Natural killer cell (primary cell): ENCODE data around the gene GNB5. TPM values are rescaled to one million over a fixed set of nuclear protein-coding genes. Genes with fewer than 3 reads are reported as not detected.

Source experiments
- ATAC-seq, 3 donors: fragments of 150-1000 bp in 2 of 3; fragments of 200-7000 bp in 1 of 3; cut with Tn5 transposase; 1 replicate in 1 of 3; 2 replicates in 2 of 3; pipeline ENCODE4 v1.10.0; 2021; ENCODE audit warnings: mild to moderate bottlenecking in 2 of 3, moderate library complexity in 2 of 3
- DNase-seq, 2 donors: peaks; one replicate each; pipeline versions ENCODE4 v3.0.0 to v3.0.0-alpha.2; 2013 to 2021; ENCODE audit warnings: mixed read lengths in 1 of 2
- H3K27ac ChIP-seq: one replicate; pipeline ENCODE4 v1.5.1; 2013; ENCODE audit warnings: mild to moderate bottlenecking, low read length
- H3K27me3 ChIP-seq: one replicate; pipeline ENCODE4 v1.6.1; 2013; ENCODE audit warnings: low read length; ENCODE audit not compliant: control insufficient read depth, insufficient read depth
- H3K36me3 ChIP-seq: one replicate; pipeline ENCODE4 v1.6.1; 2013; ENCODE audit warnings: low read length; ENCODE audit not compliant: control insufficient read depth, insufficient read depth
- H3K4me1 ChIP-seq: one replicate; pipeline ENCODE4 v1.6.1; 2013; ENCODE audit warnings: low read length; ENCODE audit not compliant: control insufficient read depth, insufficient read depth
- H3K4me3 ChIP-seq: one replicate; pipeline ENCODE4 v1.5.1; 2013; ENCODE audit warnings: low read length
- H3K9me3 ChIP-seq: one replicate; pipeline ENCODE4 v1.6.1; 2013; ENCODE audit warnings: low read length; ENCODE audit not compliant: control insufficient read depth, insufficient read depth
- H3K27ac Mint-ChIP-seq, 2 donors: one replicate each; pipeline ENCODE4 v1.8.0; 2022; ENCODE audit warnings: mild to moderate bottlenecking in 2 of 2, mixed read lengths in 2 of 2, moderate library complexity in 1 of 2
- H3K27me3 Mint-ChIP-seq, 2 donors: one replicate each; pipeline ENCODE4 v1.8.0; 2022; ENCODE audit warnings: low read depth in 2 of 2, mixed read lengths in 2 of 2
- H3K36me3 Mint-ChIP-seq: one replicate; pipeline ENCODE4 v1.8.0; 2022; ENCODE audit warnings: mixed read lengths
- H3K4me1 Mint-ChIP-seq, 2 donors: one replicate each; pipeline ENCODE4 v1.8.0; 2022; ENCODE audit warnings: mixed read lengths in 2 of 2
- H3K4me3 Mint-ChIP-seq: one replicate; pipeline ENCODE4 v1.8.0; 2022; ENCODE audit warnings: mild to moderate bottlenecking, moderate library complexity, mixed read lengths
- H3K9me3 Mint-ChIP-seq, 2 donors: one replicate each; pipeline ENCODE4 v1.8.0; 2022; ENCODE audit warnings: mixed read lengths in 2 of 2
- CTCF ChIP-seq: fragments of 200-600 bp; IDR thresholded peaks from one replicate; pipeline ENCODE4 v1.8.0; 2022; ENCODE audit warnings: antibody characterized with exemption
- WGBS: methylation state at CpG from one replicate; pipeline ENCODE4 v1.1.7; 2013; ENCODE audit warnings: missing lambda C conversion rate; ENCODE audit not compliant: insufficient coverage; 5-methylcytosine and 5-hydroxymethylcytosine counted together
- intact Hi-C: fragments of 100-400 bp; cut with micrococcal nuclease; formaldehyde crosslinking; loops from one replicate; pipeline ENCODE4 v1.14.2; 2022
- total RNA-seq, 4 donors: library from RNA; stranded (reverse); fragments of 120-200 nt in 1 of 4; gene quantifications; one replicate each; pipeline versions ENCODE4 v1.2.3 to v1.2.4, GENCODE V29; 2013 to 2022

The GNB5 gene
- total RNA-seq, 3 donors from 2014 or later (not counting 1 experiment from before 2014, with no cell fraction given): 22.5 to 31.3 (median 23.0) TPM

GRCh38 chr15:52153900-52154895, 37.0 kb downstream of the GNB5 start:
- DNase-seq (no peak), ATAC-seq (no peak)
- Mint-ChIP-seq H3K27me3 (no peaks in the 10 kb centered on the region), H3K27ac (no peak overlapping the region), H3K9me3 (no peaks in the 10 kb centered on the region), H3K4me1 (peaks cover 0 to 13% of the 10 kb centered on the region in 2 donors), H3K36me3 (no peaks in the 10 kb centered on the region), H3K4me3 (no peak overlapping the region)
- 96% methylated on average over 12 of the region's 12 CpGs for WGBS
- Histone ChIP-seq H3K9me3 (no peaks in the 10 kb centered on the region), H3K4me3 (no peak overlapping the region), H3K27ac (no peak overlapping the region), H3K4me1 (no peaks in the 10 kb centered on the region), H3K27me3 (no peaks in the 10 kb centered on the region), H3K36me3 (peaks cover 25% of the 10 kb centered on the region)
- intact Hi-C loops: no loop called here
- TF ChIP-seq CTCF: no peak

GRCh38 chr15:52151353-52151752, 39.8 kb downstream of the GNB5 start:
- H3K27ac ChIP-seq: no peak overlapping the region
- Mint-ChIP-seq H3K36me3 (no peaks in the 10 kb centered on the region), H3K27me3 (no peaks in the 10 kb centered on the region), H3K27ac (no peak overlapping the region), H3K4me1 (peaks cover 0 to 13% of the 10 kb centered on the region in 2 donors), H3K9me3 (no peaks in the 10 kb centered on the region), H3K4me3 (no peak overlapping the region)
- no peak for TF ChIP-seq CTCF
- H3K36me3 ChIP-seq: peaks cover 35% of the 10 kb centered on the region
- no peak for ATAC-seq
- DNase-seq: no peak
- H3K4me1 ChIP-seq: no peaks in the 10 kb centered on the region
- H3K4me3 ChIP-seq: no peak overlapping the region
- WGBS: 97% methylated on average over 4 of the region's 4 CpGs
- no peaks in the 10 kb centered on the region for H3K27me3 ChIP-seq
- H3K9me3 ChIP-seq: no peaks in the 10 kb centered on the region
- intact Hi-C loops: no loop called here

GRCh38 chr15:52150871-52151270, 40.3 kb downstream of the GNB5 start:
- TF ChIP-seq CTCF: no peak
- peaks cover 37% of the 10 kb centered on the region for H3K36me3 ChIP-seq
- ATAC-seq: no peak

More at GRCh38 chr15:52150871-52151270, 40.3 kb downstream of the GNB5 start:
- no peaks in the 10 kb centered on the region for H3K36me3 Mint-ChIP-seq
- no peak overlapping the region for H3K4me3 Mint-ChIP-seq
- Histone ChIP-seq H3K9me3 (no peaks in the 10 kb centered on the region), H3K27me3 (no peaks in the 10 kb centered on the region), H3K4me1 (no peaks in the 10 kb centered on the region), H3K4me3 (no peak overlapping the region), H3K27ac (no peak overlapping the region)
- WGBS: 74% methylated on average over 4 of the region's 4 CpGs
- no peaks in the 10 kb centered on the region for H3K9me3 Mint-ChIP-seq
- peaks cover 0 to 13% of the 10 kb centered on the region in 2 donors for H3K4me1 Mint-ChIP-seq
- no peak overlapping the region for H3K27ac Mint-ChIP-seq
- H3K27me3 Mint-ChIP-seq: no peaks in the 10 kb centered on the region
- no peak for DNase-seq
- intact Hi-C loops: no loop called here
